Hepatocyte (in vitro differentiated cells): ENCODE measurements around the gene SLBP.

Experiments used
- EZH2 ChIP-seq: fragments of 200-600 bp; sonication (generic); IDR thresholded peaks from 2 replicates; pipeline ENCODE4 v1.6.1; 2016; ENCODE audit warnings: antibody characterized with exemption, mild to moderate bottlenecking, borderline replicate concordance
- EZH2phosphoT487 ChIP-seq: fragments of 200-600 bp; sonication (generic); IDR thresholded peaks from one replicate; pipeline ENCODE4 v1.6.1; 2018; ENCODE audit warnings: antibody characterized with exemption, mild to moderate bottlenecking, low read depth, moderate library complexity; ENCODE audit not compliant: unreplicated experiment, severe bottlenecking
- TF ChIP-seq, protein P1 (sequence below): fragments of 200-600 bp; sonication (generic); IDR thresholded peaks from 2 replicates; pipeline ENCODE4 v1.5.1; 2016; ENCODE audit warnings: antibody characterized with exemption, mild to moderate bottlenecking; ENCODE audit not compliant: poor library complexity

DNA sequence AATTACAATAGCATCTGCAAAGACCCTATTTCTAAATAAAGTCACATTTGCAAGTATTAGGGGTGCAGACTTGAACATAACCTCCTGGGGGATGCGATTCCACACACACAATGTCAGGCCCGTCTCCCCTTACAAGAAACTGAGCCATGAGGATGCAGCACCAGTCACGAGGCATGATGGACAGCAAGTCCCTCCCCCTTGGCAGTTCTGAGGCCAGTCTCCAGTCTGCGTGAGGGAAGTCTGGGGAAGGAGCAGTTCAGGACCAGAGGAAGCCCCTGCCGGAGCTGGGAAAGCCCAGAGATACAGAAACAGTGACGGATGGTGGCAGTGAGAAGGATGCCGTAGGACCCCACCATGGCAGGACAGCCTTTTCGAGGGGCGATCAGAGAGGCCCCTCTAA lies 37.4 kb downstream of the SLBP start:
- TF ChIP-seq, protein P1, sequence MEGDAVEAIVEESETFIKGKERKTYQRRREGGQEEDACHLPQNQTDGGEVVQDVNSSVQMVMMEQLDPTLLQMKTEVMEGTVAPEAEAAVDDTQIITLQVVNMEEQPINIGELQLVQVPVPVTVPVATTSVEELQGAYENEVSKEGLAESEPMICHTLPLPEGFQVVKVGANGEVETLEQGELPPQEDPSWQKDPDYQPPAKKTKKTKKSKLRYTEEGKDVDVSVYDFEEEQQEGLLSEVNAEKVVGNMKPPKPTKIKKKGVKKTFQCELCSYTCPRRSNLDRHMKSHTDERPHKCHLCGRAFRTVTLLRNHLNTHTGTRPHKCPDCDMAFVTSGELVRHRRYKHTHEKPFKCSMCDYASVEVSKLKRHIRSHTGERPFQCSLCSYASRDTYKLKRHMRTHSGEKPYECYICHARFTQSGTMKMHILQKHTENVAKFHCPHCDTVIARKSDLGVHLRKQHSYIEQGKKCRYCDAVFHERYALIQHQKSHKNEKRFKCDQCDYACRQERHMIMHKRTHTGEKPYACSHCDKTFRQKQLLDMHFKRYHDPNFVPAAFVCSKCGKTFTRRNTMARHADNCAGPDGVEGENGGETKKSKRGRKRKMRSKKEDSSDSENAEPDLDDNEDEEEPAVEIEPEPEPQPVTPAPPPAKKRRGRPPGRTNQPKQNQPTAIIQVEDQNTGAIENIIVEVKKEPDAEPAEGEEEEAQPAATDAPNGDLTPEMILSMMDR = no peak
- TF ChIP-seq EZH2 (no peak), EZH2phosphoT487 (no peak)
